Endodermal cell (in vitro differentiated cells): ENCODE measurements around the gene SLC19A1. TPM values are rescaled to one million over a fixed set of nuclear protein-coding genes. Genes with fewer than 3 reads are reported as not detected.

ENCODE experiments used
- DNase-seq: peaks from one replicate; pipeline ENCODE4 v3.0.0-alpha.2; 2017
- H3K27ac ChIP-seq: 2 replicates; pipeline ENCODE4 v1.5.1; 2013; ENCODE audit warnings: mild to moderate bottlenecking, low read depth, low read length, moderate library complexity
- H3K27me3 ChIP-seq: 2 replicates; pipeline ENCODE4 v1.6.1; 2013; ENCODE audit warnings: mild to moderate bottlenecking, low read length, moderate library complexity; ENCODE audit not compliant: insufficient read depth, control insufficient read depth, poor library complexity, severe bottlenecking
- H3K36me3 ChIP-seq: 2 replicates; pipeline ENCODE4 v1.7.0; 2013; ENCODE audit warnings: mild to moderate bottlenecking, low read length, moderate library complexity; ENCODE audit not compliant: control insufficient read depth, insufficient read depth
- H3K4me1 ChIP-seq: one replicate; pipeline ENCODE4 v1.7.0; 2013; ENCODE audit warnings: low read length; ENCODE audit not compliant: control insufficient read depth, insufficient read depth
- H3K4me3 ChIP-seq: 2 replicates; pipeline ENCODE4 v1.5.1; 2013; ENCODE audit warnings: mild to moderate bottlenecking, low read length, moderate library complexity
- H3K9ac ChIP-seq: 2 replicates; pipeline ENCODE4 v1.6.1; 2013; ENCODE audit warnings: mild to moderate bottlenecking, low read length, moderate library complexity; ENCODE audit not compliant: poor library complexity, severe bottlenecking; ENCODE audit errors: extremely low read depth
- H3K9me3 ChIP-seq: 2 replicates; pipeline ENCODE4 v1.6.1; 2013; ENCODE audit warnings: mild to moderate bottlenecking, low read length, moderate library complexity; ENCODE audit not compliant: control insufficient read depth
- H3K27ac Mint-ChIP-seq: 2 replicates; pipeline ENCODE4 v1.8.0; 2020; ENCODE audit warnings: mixed read lengths
- H3K27me3 Mint-ChIP-seq: 2 replicates; pipeline ENCODE4 v1.8.0; 2021; ENCODE audit warnings: mild to moderate bottlenecking, mixed read lengths; ENCODE audit not compliant: insufficient read depth
- H3K36me3 Mint-ChIP-seq: 2 replicates; pipeline ENCODE4 v1.8.0; 2020; ENCODE audit warnings: low read depth, mixed read lengths
- H3K4me1 Mint-ChIP-seq: 2 replicates; pipeline ENCODE4 v1.8.0; 2020; ENCODE audit warnings: mixed read lengths
- H3K4me3 Mint-ChIP-seq: 2 replicates; pipeline ENCODE4 v1.8.0; 2020; ENCODE audit warnings: mild to moderate bottlenecking, moderate library complexity, mixed read lengths
- H3K9me3 Mint-ChIP-seq: 2 replicates; pipeline ENCODE4 v1.8.0; 2020; ENCODE audit warnings: mild to moderate bottlenecking, mixed read lengths
- CTCF ChIP-seq: fragments of 200-600 bp; sonication (generic); conservative IDR thresholded peaks from 2 replicates; pipeline ENCODE4 v1.5.0; 2021; ENCODE audit warnings: antibody characterized with exemption, mild to moderate bottlenecking
- WGBS, 2 experiments: methylation state at CpG; one replicate each; pipeline versions ENCODE4 v1.1.5 to v1.1.7; 2013; ENCODE audit warnings: missing lambda C conversion rate in 2 of 2, mixed read lengths in 1 of 2; ENCODE audit not compliant: insufficient coverage in 1 of 2, insufficient read length in 1 of 2; 5-methylcytosine and 5-hydroxymethylcytosine counted together
- total RNA-seq, 2 donors: library from RNA; stranded (reverse); fragmentation: NEBNext Ultra II Directional in 1 of 2; extraction: Animal tissue kit (Norgen Biotek cat#: 25700) in 1 of 2; gene quantifications; 2 replicates in 1 of 2; 3 replicates in 1 of 2; pipeline ENCODE4 v1.2.1, GENCODE V29; 2021

SLC19A1 gene
- total RNA-seq, 2 donors from 2014 or later: 28.8 to 29.4 TPM

GRCh38 chr21:45454060-45454925 lies 87.9 kb downstream of the SLC19A1 start:
- peaks cover 2% of the 10 kb centered on the region for H3K4me1 Mint-ChIP-seq
- Histone ChIP-seq H3K4me3 (no peak overlapping the region), H3K36me3 (peaks cover 27% of the 10 kb centered on the region), H3K27me3 (no peaks in the 10 kb centered on the region), H3K4me1 (no peaks in the 10 kb centered on the region), H3K9me3 (no peaks in the 10 kb centered on the region), H3K27ac (no peak overlapping the region), H3K9ac (no peak overlapping the region)
- H3K9me3 Mint-ChIP-seq: no peaks in the 10 kb centered on the region
- TF ChIP-seq CTCF: no peak
- peaks cover 7% of the 10 kb centered on the region for H3K36me3 Mint-ChIP-seq
- H3K27ac Mint-ChIP-seq: no peak overlapping the region
- WGBS, 2 experiments: 94 to 98% methylated on average over 15 to 24 of the region's 24 CpGs
- no peak overlapping the region for H3K4me3 Mint-ChIP-seq
- DNase-seq: no peak
- no peaks in the 10 kb centered on the region for H3K27me3 Mint-ChIP-seq

GRCh38 chr21:45453308-45453950 lies 88.8 kb downstream of the SLC19A1 start:
- no peak for DNase-seq
- TF ChIP-seq CTCF: no peak
- no peak overlapping the region for H3K9ac ChIP-seq
- no peak overlapping the region for H3K27ac ChIP-seq
- H3K36me3 ChIP-seq: peaks cover 29% of the 10 kb centered on the region
- Mint-ChIP-seq H3K27me3 (no peaks in the 10 kb centered on the region), H3K4me1 (peaks cover 2% of the 10 kb centered on the region), H3K36me3 (peaks cover 12% of the 10 kb centered on the region), H3K27ac (no peak overlapping the region), H3K9me3 (no peaks in the 10 kb centered on the region), H3K4me3 (no peak overlapping the region)
- H3K27me3 ChIP-seq: no peaks in the 10 kb centered on the region
- no peaks in the 10 kb centered on the region for H3K9me3 ChIP-seq
- no peaks in the 10 kb centered on the region for H3K4me1 ChIP-seq
- no peak overlapping the region for H3K4me3 ChIP-seq
- 96% methylated on average over 11 to 13 of the region's 13 CpGs for WGBS, 2 experiments

- no peaks in the 10 kb centered on the region for H3K9me3 Mint-ChIP-seq
- Histone ChIP-seq H3K27ac (no peak overlapping the region), H3K4me1 (no peaks in the 10 kb centered on the region), H3K27me3 (no peaks in the 10 kb centered on the region), H3K4me3 (no peak overlapping the region), H3K36me3 (peaks cover 35% of the 10 kb centered on the region), H3K9ac (no peak overlapping the region), H3K9me3 (no peaks in the 10 kb centered on the region)
- WGBS, 2 experiments: 94 to 100% methylated on average over 7 of the region's 7 CpGs
- H3K4me1 Mint-ChIP-seq: peaks cover 2% of the 10 kb centered on the region
- no peak for DNase-seq
- TF ChIP-seq CTCF: no peak
- peaks cover 18% of the 10 kb centered on the region for H3K36me3 Mint-ChIP-seq
- no peak overlapping the region for H3K4me3 Mint-ChIP-seq
- no peaks in the 10 kb centered on the region for H3K27me3 Mint-ChIP-seq
- H3K27ac Mint-ChIP-seq: no peak overlapping the region
Observed at GRCh38 chr21:45452696-45453307, 89.4 kb downstream of the SLC19A1 start.
